GM21515 (cell line): ENCODE measurements around the gene OR2AK2.

ENCODE experiments used
- ATAC-seq: cut with Tn5 transposase; IDR thresholded peaks from one replicate; pipeline ENCODE4 v1.9.1; 2021; ENCODE audit not compliant: unreplicated experiment

OR2AK2 gene

GRCh38 chr1:247964933-247965332 lies at the start of gene OR2AK2:
Gene OR2AK2, plus strand, starts transcription at chr1:247965233. Its CDS starts 144 bp downstream, at chr1:247965377.
- ATAC-seq, result no peak

GRCh38 chr1:247919952-247920351 lies 45.1 kb upstream of the OR2AK2 start, which contains the start of gene OR2T8:
Gene OR2T8, plus strand, starts transcription at chr1:247920252. Its CDS starts 766 bp downstream, at chr1:247921018.
- no peak for ATAC-seq

- no peak for ATAC-seq
These were observed 41.1 kb upstream of the OR2AK2 start for GRCh38 chr1:247923941-247924340.

GRCh38 chr1:247924868-247925267 lies 40.2 kb upstream of the OR2AK2 start, which contains the start of gene OR2AJ1:
Gene OR2AJ1, plus strand, starts transcription at chr1:247924889. Its CDS starts 8,880 bp downstream, at chr1:247933769.
- ATAC-seq, result no peak

GRCh38 chr1:247933989-247934388 lies 31.0 kb upstream of the OR2AK2 start:
- no peak for ATAC-seq

GRCh38 chr1:247935781-247936180 lies 29.3 kb upstream of the OR2AK2 start:
- ATAC-seq, result no peak

GRCh38 chr1:247936415-247936814 lies 28.6 kb upstream of the OR2AK2 start:
- no peak for ATAC-seq

- peak; percentile 100 for ATAC-seq
These were observed 27.9 kb upstream of the OR2AK2 start for GRCh38 chr1:247936965-247937734.

GRCh38 chr1:247942624-247943023 lies 22.4 kb upstream of the OR2AK2 start:
- no peak for ATAC-seq

- no peak for ATAC-seq
These were observed 16.5 kb upstream of the OR2AK2 start, which contains the start of gene OR2L8 for GRCh38 chr1:247948558-247948957. Gene OR2L8, plus strand, starts transcription at chr1:247948858. Its CDS starts 0 bp downstream, at chr1:247948858.

GRCh38 chr1:247953408-247953807 lies 11.6 kb upstream of the OR2AK2 start:
- ATAC-seq, result no peak

- ATAC-seq, result no peak
These were observed 3.2 kb upstream of the OR2AK2 start for GRCh38 chr1:247961791-247962190.

- no peak for ATAC-seq
These were observed 2.0 kb upstream of the OR2AK2 start for GRCh38 chr1:247962911-247963588.

GRCh38 chr1:247966532-247967204 lies 1.6 kb downstream of the OR2AK2 start:
- peak; percentile 68 for ATAC-seq

GRCh38 chr1:247992986-247993385 lies 28.0 kb downstream of the OR2AK2 start:
- ATAC-seq, result no peak

- no peak for ATAC-seq
These were observed 33.8 kb downstream of the OR2AK2 start for GRCh38 chr1:247998811-247999210.

GRCh38 chr1:248000169-248000568 lies 35.1 kb downstream of the OR2AK2 start:
- ATAC-seq, result no peak

- no peak for ATAC-seq
These were observed 42.7 kb downstream of the OR2AK2 start for GRCh38 chr1:248007778-248008177.

- ATAC-seq, result no peak
These were observed 44.6 kb downstream of the OR2AK2 start for GRCh38 chr1:248009681-248010080.

- ATAC-seq, result no peak
These were observed 48.2 kb downstream of the OR2AK2 start, which contains the start of gene OR2L5 for GRCh38 chr1:248013229-248013710. Gene OR2L5, plus strand, starts transcription at chr1:248013660. Its CDS starts 8,288 bp downstream, at chr1:248021948.

GRCh38 chr1:248015803-248016202 lies 50.8 kb downstream of the OR2AK2 start:
- no peak for ATAC-seq
